Smooth muscle cell (in vitro differentiated cells): ENCODE measurements around the gene RPS5. TPM values are rescaled to one million over a fixed set of nuclear protein-coding genes. Genes with fewer than 3 reads are reported as not detected.
A peak's percentile ranks its signal among the peaks of the same experiment; 100 is the strongest.
"Not testable (repeated sequence)": the region's sequence is repeated elsewhere in the genome, so short reads cannot be mapped to it uniquely, and the experiment has no call there.

ENCODE experiments used
- DNase-seq: peaks from one replicate; lab custom pipeline; 2025; ENCODE audit not compliant: unreplicated experiment; lab: John Stamatoyannopoulos, UW
- H2AFZ ChIP-seq: fragments of 200-600 bp; sonication (generic); 2 replicates; pipeline ENCODE4 v1.6.0; 2016; ENCODE audit warnings: antibody characterized with exemption, low read depth, mild to moderate bottlenecking
- H3F3A ChIP-seq: fragments of 200-600 bp; sonication (generic); 2 replicates; pipeline ENCODE4 v1.6.0; 2017; ENCODE audit warnings: antibody characterized with exemption, low read depth
- H3K27ac ChIP-seq: fragments of 200-600 bp; sonication (generic); 2 replicates; pipeline ENCODE4 v1.5.1; 2016; ENCODE audit warnings: low read depth, mild to moderate bottlenecking
- H3K27me3 ChIP-seq: fragments of 200-600 bp; sonication (generic); 2 replicates; pipeline ENCODE4 v1.6.1; 2016; ENCODE audit warnings: low read depth, mild to moderate bottlenecking
- H3K36me3 ChIP-seq: fragments of 200-600 bp; sonication (generic); 2 replicates; pipeline ENCODE4 v1.5.1; 2016; ENCODE audit warnings: low read depth
- H3K4me1 ChIP-seq: fragments of 200-600 bp; sonication (generic); 2 replicates; pipeline ENCODE4 v1.5.1; 2016; ENCODE audit warnings: low read depth
- H3K4me2 ChIP-seq: fragments of 200-600 bp; sonication (generic); 2 replicates; pipeline ENCODE4 v1.6.0; 2016; ENCODE audit warnings: mild to moderate bottlenecking
- H3K4me3 ChIP-seq: fragments of 200-600 bp; sonication (generic); 2 replicates; pipeline ENCODE4 v1.5.1; 2016; ENCODE audit warnings: mild to moderate bottlenecking
- H3K79me2 ChIP-seq: fragments of 200-600 bp; sonication (generic); 2 replicates; pipeline ENCODE4 v1.6.0; 2016; ENCODE audit warnings: low read depth, mild to moderate bottlenecking
- H3K9ac ChIP-seq: fragments of 200-600 bp; sonication (generic); 2 replicates; pipeline ENCODE4 v1.6.0; 2016; ENCODE audit warnings: low read depth
- H3K9me3 ChIP-seq: fragments of 200-600 bp; sonication (generic); replicated peaks from 2 replicates; pipeline ENCODE4 v1.5.1; 2016; ENCODE audit warnings: low read depth
- H4K20me1 ChIP-seq: fragments of 200-600 bp; sonication (generic); 2 replicates; pipeline ENCODE4 v1.6.0; 2016; ENCODE audit warnings: low read depth
- WGBS: methylation state at CpG from one replicate; pipeline ENCODE4 v1.1.7; 2016; ENCODE audit warnings: low lambda C conversion rate; 5-methylcytosine and 5-hydroxymethylcytosine counted together
- polyA plus RNA-seq: library from polyadenylated mRNA; unstranded; fragments of >200 nt; fragmentation: Nextera tagmentation; extraction: Ambion mirVana; gene quantifications from 2 replicates; pipeline ENCODE4 v1.2.1, GENCODE V29; 2016
- total RNA-seq: library from RNA; depleted of rRNA; stranded (reverse); fragments of >200 nt; gene quantifications from 2 replicates; pipeline ENCODE4 v1.2.3, GENCODE V29; 2014
- TF ChIP-seq, protein P1 (sequence below): fragments of 200-600 bp; sonication (generic); IDR thresholded peaks from 2 replicates; pipeline ENCODE4 v1.5.1; 2017; ENCODE audit warnings: borderline replicate concordance, mild to moderate bottlenecking, antibody characterized with exemption; ENCODE audit not compliant: insufficient read depth, poor library complexity, severe bottlenecking

Gene RPS5
- total and polyA plus RNA-seq, 2 experiments from 2014 or later = 684 to 1,773 TPM

DNA sequence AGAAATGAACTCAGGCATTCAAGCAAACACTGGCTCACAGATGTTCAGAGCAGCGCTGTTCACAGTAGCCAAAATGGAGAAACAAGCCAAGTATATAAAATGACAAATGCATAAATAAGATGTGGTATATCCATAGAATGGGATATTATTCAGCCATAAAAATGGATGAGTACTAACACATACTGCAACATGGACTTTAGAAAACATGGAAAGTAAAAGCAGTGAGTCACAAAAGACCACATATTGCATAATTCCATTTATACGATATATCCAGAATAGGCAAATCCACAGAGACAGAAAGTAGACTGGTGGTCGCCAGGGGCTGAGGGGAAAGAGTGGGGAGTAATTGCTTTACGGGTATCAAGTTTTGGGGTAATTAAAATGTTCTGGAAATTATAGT, 12.9 kb upstream of the RPS5 start:
- no peaks in the 10 kb centered on the region for H3K79me2 ChIP-seq
- no peak overlapping the region for H2AFZ ChIP-seq
- WGBS = 93% methylated on average over 4 of the region's 4 CpGs
- no peak for DNase-seq
- no peak overlapping the region for H3K9ac ChIP-seq
- H3K27ac ChIP-seq = no peak overlapping the region
- no peaks in the 10 kb centered on the region for H4K20me1 ChIP-seq
- H3K36me3 ChIP-seq = no peaks in the 10 kb centered on the region
- H3K27me3 ChIP-seq = no peaks in the 10 kb centered on the region
- H3K4me3 ChIP-seq = no peak overlapping the region
- no peaks in the 10 kb centered on the region for H3K9me3 ChIP-seq
- H3K4me2 ChIP-seq = no peak overlapping the region
- TF ChIP-seq, protein P1, sequence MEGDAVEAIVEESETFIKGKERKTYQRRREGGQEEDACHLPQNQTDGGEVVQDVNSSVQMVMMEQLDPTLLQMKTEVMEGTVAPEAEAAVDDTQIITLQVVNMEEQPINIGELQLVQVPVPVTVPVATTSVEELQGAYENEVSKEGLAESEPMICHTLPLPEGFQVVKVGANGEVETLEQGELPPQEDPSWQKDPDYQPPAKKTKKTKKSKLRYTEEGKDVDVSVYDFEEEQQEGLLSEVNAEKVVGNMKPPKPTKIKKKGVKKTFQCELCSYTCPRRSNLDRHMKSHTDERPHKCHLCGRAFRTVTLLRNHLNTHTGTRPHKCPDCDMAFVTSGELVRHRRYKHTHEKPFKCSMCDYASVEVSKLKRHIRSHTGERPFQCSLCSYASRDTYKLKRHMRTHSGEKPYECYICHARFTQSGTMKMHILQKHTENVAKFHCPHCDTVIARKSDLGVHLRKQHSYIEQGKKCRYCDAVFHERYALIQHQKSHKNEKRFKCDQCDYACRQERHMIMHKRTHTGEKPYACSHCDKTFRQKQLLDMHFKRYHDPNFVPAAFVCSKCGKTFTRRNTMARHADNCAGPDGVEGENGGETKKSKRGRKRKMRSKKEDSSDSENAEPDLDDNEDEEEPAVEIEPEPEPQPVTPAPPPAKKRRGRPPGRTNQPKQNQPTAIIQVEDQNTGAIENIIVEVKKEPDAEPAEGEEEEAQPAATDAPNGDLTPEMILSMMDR = no peak
- H3K4me1 ChIP-seq = no peaks in the 10 kb centered on the region
- H3F3A ChIP-seq = no peaks in the 10 kb centered on the region

DNA sequence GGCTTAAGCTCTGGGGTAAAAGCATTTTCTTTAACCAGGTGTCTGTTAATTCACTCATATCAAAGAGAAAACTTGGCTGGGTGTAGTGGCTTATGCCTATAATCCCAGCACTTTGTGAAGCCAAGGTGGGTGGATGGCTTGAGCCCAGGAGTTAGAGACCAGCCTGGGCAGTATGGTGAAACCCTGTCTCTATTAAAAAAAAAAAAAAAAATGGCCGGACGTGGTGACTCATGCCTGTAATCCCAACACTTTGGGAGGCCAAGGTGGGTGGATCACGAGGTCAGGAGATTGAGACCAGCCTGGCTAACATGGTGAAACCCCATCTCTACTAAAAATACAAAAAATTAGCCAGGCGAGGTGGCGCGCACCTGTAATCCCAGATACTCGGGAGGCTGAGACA, 10.3 kb upstream of the RPS5 start:
- 95% methylated on average over 7 of the region's 7 CpGs for WGBS
- H2AFZ ChIP-seq, H3K27me3 ChIP-seq, H3K9ac ChIP-seq, H3K4me2 ChIP-seq, H3K79me2 ChIP-seq, DNase-seq, H3K27ac ChIP-seq, H4K20me1 ChIP-seq, H3K4me1 ChIP-seq, H3F3A ChIP-seq, H3K4me3 ChIP-seq, H3K9me3 ChIP-seq, H3K36me3 ChIP-seq: not testable (repeated sequence)

DNA sequence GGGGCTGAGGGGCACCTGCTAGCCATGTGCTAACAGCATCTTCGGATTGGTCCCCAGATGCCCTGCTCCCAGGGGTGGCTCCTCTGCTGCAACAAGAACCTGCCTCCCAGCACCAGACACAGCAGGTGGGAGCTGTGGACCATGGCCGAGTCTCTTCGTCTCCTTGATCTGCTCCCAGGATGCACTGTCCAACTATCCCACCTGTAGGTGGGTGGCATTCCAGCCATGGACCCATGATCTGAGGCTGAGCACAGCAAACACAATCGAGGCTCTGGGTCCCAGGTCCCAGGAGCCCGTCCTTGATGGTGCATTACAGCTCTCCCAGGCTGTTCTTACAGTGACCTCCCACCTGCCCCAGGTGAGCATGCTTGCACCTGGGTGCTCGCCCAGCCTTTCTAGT, 7.8 kb upstream of the RPS5 start:
- Histone ChIP-seq H3K4me1 (peaks cover 3% of the 10 kb centered on the region), H3K27ac (no peak overlapping the region), H3K36me3 (no peaks in the 10 kb centered on the region), H3K79me2 (peaks cover 4% of the 10 kb centered on the region), H3K27me3 (no peaks in the 10 kb centered on the region), H4K20me1 (no peaks in the 10 kb centered on the region), H3K9ac (no peak overlapping the region), H3K9me3 (no peaks in the 10 kb centered on the region), H3K4me3 (no peak overlapping the region), H2AFZ (no peak overlapping the region), H3F3A (no peaks in the 10 kb centered on the region), H3K4me2 (peak overlapping the region; percentile 89)
- no peak for DNase-seq
- TF ChIP-seq, protein P1 = no peak
- 93% methylated on average over 6 of the region's 6 CpGs for WGBS

GRCh38 chr19:58380037-58380661, 6.9 kb upstream of the RPS5 start:
- no peak for DNase-seq
- TF ChIP-seq, protein P1 = no peak
- Histone ChIP-seq H2AFZ (peak overlapping the region; percentile 75), H4K20me1 (no peaks in the 10 kb centered on the region), H3K4me3 (peak overlapping the region; percentile 90), H3F3A (no peaks in the 10 kb centered on the region), H3K9me3 (no peaks in the 10 kb centered on the region), H3K4me1 (peaks cover 3% of the 10 kb centered on the region), H3K4me2 (peak overlapping the region; percentile 89), H3K27ac (peak overlapping the region; percentile 74), H3K36me3 (no peaks in the 10 kb centered on the region), H3K27me3 (no peaks in the 10 kb centered on the region), H3K9ac (peak overlapping the region; percentile 97), H3K79me2 (peaks cover 4% of the 10 kb centered on the region)
- WGBS = 9% methylated on average over 24 of the region's 24 CpGs
